HEK293T (cell line): ENCODE data around the gene PBRM1.

Experiments
- CTBP1 ChIP-seq: fragments of 450-650 bp; IDR thresholded peaks from 2 replicates; pipeline ENCODE4 v1.6.1; 2016; ENCODE audit warnings: borderline replicate concordance
- FOXK2 ChIP-seq: fragments of 450-650 bp; IDR thresholded peaks from 2 replicates; pipeline ENCODE4 v1.6.1; 2016; ENCODE audit warnings: mild to moderate bottlenecking
- NFRKB ChIP-seq: fragments of 450-650 bp; IDR thresholded peaks from 2 replicates; pipeline ENCODE4 v1.6.1; 2016; ENCODE audit warnings: mild to moderate bottlenecking, moderate library complexity
- SP1 ChIP-seq: fragments of 450-650 bp; IDR thresholded peaks from 2 replicates; pipeline ENCODE4 v1.6.1; 2017
- SUZ12 ChIP-seq: fragments of 450-650 bp; IDR thresholded peaks from 2 replicates; pipeline ENCODE4 v1.6.1; 2016; ENCODE audit warnings: mild to moderate bottlenecking
- TARDBP ChIP-seq: fragments of 450-650 bp; IDR thresholded peaks from 2 replicates; pipeline ENCODE4 v1.6.1; 2016
- ZNF384 ChIP-seq: fragments of 450-650 bp; IDR thresholded peaks from 2 replicates; pipeline ENCODE4 v1.6.1; 2016

DNA sequence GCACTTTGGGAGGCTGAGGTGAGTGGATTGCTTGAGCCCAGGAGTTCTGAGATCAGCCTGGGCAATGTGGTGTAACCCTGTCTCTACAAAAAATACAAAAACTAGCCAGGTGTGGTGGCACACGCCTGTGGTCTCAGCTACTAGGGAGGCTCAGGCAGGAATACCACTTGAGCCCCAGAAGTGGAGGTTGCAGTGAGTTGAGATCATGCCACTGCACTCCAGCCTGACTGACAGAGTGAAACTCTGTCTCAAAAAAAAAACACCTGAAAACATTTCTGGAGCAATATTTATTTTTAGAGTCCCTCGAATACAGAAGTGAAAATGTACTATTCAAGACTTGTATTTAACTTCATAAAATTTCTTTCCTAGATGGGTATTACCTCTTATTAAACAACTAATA, 24.8 kb upstream of the PBRM1 start:
- no peak for TF ChIP-seq SUZ12
- TF ChIP-seq CTBP1: no peak
- TF ChIP-seq SP1: no peak
- TF ChIP-seq TARDBP: no peak
- TF ChIP-seq NFRKB: no peak
- TF ChIP-seq ZNF384: no peak
- TF ChIP-seq FOXK2: no peak
